CD4-positive, alpha-beta T cell treated with Interleukin-6 for 4 hours (primary cell): Measurements from ENCODE around the gene DENND1A.
"Not testable (repeated sequence)": the region's sequence is repeated elsewhere in the genome, so short reads cannot be mapped to it uniquely, and the experiment has no call there.

Source experiments
- DNase-seq: peaks from one replicate; pipeline ENCODE4 v3.0.0-alpha.2; 2020; ENCODE audit warnings: mixed read lengths

Gene DENND1A

GRCh38 chr9:123441769-123442168 lies 488.2 kb downstream of the DENND1A start:
- no peak for DNase-seq

- no peak for DNase-seq
These were observed 489.7 kb downstream of the DENND1A start for GRCh38 chr9:123440256-123440655.

GRCh38 chr9:123438821-123439220 lies 491.1 kb downstream of the DENND1A start:
- no peak for DNase-seq

DNA sequence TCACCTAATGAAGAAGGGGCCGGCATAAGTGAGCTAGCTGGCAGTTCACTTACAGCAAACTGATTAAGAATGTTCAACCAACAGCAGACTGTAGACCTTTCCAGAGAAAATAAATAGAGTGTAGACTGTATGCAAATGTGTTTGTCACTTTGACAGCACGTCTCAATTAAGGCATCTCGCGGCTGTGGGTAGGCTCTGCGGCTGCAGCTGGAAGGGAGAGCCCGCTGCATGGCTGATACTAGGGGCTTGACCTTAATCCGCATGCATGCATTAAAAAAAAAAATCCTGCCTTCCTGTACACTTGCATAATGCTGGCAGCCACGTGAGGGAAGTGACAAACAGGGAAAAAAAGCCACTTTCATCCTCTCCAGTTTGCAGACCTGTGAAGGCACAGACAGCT lies 491.6 kb downstream of the DENND1A start:
- no peak for DNase-seq

GRCh38 chr9:123437201-123437600 lies 492.7 kb downstream of the DENND1A start:
- DNase-seq, result no peak

- no peak for DNase-seq
These were observed 494.5 kb downstream of the DENND1A start for GRCh38 chr9:123435471-123435870.

- no peak for DNase-seq
These were observed 495.2 kb downstream of the DENND1A start for GRCh38 chr9:123434619-123435240.

- DNase-seq, result no peak
These were observed 497.3 kb downstream of the DENND1A start for GRCh38 chr9:123432331-123433236.

DNA sequence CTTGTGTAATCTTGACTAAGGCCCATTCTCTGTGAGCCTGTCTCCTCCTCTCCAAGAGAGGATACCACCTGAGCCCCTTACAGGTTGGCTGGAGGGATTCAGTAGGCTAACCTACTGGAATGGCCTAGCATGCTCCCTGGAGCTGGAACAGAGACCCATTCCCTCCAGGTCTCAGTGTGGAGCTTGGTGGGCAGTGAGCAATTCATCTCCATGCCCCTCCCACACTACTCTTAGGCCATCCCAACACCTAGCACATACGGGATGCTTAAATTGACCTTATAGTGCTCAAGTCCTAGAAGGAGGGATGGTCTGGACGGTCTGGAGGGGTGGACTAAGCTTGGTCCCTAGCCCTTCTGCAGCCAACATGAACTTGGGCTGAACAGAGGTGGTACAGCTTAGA lies 498.3 kb downstream of the DENND1A start:
- DNase-seq, result no peak

DNA sequence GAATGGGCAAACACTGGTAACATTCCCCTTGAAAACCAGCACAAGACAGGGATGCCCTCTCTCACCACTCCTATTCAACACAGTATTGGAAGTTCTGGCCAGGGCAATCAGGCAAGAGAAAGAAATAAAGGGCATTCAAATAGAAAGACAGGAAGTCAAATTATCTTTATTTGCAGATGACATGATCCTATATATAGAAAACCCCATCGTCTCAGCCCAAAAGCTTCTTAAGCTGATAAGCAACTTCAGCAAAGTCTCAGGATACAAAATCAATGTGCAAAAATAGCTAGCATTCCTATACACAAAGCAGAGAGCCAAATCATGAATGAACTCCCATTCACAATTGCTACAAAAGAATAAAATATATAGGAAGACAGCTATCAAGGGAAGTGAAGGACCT lies 501.5 kb downstream of the DENND1A start:
- not testable (repeated sequence) for DNase-seq

DNA sequence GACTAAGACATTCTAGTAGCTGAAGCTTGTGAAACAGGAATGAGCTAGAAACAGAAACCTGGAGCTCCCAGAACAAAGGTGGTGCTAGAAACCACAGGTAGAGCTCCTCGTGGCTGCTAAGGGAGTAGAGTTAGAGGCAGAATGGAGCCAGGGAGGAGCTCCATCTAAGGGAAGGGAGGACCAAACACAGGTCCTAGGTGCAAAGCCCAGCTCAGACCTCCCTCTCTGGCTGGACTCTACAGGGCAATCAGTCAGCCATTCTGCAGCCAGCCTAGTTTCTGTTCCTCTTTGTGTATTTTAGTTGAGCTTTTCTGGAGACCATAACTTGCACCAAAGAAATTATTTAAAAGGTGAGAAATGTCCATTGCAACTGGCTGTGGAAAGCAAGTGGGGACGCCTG lies 503.5 kb downstream of the DENND1A start:
- no peak for DNase-seq

- no peak for DNase-seq
These were observed 504.0 kb downstream of the DENND1A start for GRCh38 chr9:123425836-123426365.

GRCh38 chr9:123425261-123425821 lies 504.6 kb downstream of the DENND1A start:
- DNase-seq, result no peak

- no peak for DNase-seq
These were observed 505.2 kb downstream of the DENND1A start for GRCh38 chr9:123424552-123425225.

- DNase-seq, result no peak
These were observed 505.8 kb downstream of the DENND1A start for GRCh38 chr9:123424131-123424530.

GRCh38 chr9:123423311-123423640 lies 506.6 kb downstream of the DENND1A start:
- DNase-seq, result no peak

- DNase-seq, result no peak
These were observed 507.2 kb downstream of the DENND1A start for GRCh38 chr9:123422635-123423310.

DNA sequence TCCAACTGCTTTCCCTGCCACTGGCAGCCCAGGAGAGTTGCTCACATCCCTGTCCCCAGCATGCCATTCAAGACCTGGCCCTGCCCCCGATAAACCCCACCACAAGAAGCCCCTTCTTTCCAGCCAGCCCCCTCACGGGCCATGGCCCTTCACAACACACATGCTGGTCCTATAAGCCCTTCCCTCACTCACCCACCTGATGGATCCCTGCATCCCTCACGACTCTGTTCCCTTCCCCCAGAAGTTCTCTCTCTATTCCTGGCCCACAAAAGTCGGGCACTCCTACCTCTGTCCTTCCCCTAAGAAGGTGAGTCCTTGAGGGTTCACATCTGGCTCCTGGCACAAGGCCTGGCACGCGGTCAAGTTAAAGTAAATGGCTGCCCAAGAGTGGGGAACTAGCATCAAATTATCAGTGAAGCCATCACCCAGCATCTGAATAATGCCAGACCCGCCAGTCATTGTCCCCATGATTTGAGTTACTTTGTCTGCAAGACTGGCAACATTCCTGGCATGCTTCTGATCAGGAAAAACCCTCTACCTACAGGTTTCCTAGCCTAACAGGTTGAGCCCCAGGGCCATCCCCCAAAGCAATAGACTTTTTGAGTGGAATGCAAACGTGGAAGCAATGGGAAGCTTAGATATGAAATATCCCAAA lies 508.0 kb downstream of the DENND1A start:
- DNase-seq, result no peak

DNA sequence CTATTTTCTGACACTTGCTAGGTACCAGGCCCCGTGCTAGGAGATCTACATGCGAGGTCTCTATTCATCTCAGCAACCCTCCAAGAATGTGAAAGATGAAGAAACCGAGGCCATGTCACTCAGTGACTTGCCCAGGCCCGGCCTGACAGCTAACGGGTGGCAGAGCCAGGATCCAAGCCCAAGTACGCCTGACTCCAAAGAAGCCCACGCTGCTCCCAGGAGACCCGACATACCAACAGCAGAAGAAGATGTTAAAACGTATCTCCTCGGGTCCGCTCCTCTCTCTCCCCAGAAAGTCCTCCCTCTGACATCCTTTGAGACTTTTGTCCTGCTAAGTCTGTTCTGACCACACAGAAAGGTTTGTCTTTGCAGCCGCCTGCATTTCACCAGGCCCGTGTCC lies 508.7 kb downstream of the DENND1A start:
- DNase-seq, result no peak

GRCh38 chr9:123420592-123421111 lies 509.3 kb downstream of the DENND1A start:
- no peak for DNase-seq

DNA sequence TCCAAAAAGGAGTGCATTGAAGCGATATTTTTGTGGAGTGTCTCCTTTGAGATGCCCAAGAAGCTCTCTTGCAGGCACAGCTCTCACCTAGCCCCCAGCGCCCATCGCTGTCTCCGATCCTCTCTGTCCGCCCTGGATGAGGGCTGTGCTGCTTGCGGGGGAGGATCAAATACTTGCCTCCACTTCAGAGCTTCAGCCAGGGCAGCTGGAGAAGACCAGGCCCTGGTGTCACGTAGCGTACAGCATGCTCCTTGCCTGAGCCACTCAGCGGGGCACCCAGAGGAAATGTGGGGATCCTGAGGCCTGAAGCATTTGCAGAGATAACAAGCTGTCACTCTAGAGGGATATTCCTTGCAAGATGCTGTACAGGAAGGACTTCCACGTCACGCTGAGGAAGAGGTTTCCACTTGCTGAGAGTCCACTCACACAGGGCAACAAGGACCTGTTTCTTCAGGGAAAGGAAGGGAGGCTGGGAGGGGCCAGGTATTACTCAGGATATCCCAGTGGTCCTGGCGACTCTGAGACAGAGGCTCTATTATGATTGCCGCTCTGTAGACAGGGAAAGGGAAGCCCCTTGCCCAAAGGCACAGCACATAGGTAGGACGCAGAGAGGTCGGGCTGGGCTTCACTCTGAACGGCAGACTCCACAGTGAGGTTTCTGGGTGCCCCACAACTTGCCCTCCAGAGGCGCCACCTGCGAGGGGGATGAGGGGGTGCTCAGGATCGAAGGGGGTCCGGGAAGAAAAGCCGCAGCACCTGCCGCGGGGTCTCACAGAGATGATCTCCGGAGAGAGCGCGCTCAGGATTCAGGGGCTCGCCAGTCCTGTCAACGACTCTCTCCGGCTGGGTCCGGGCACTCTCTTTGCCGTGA lies 510.0 kb downstream of the DENND1A start:
- no peak for DNase-seq
